GM19438 (cell line): ENCODE data around the gene MORC4.

Source experiments
- ATAC-seq: cut with Tn5 transposase; IDR thresholded peaks from one replicate; pipeline ENCODE4 v1.9.1; 2021; ENCODE audit warnings: low read depth; ENCODE audit not compliant: unreplicated experiment

MORC4 gene

DNA sequence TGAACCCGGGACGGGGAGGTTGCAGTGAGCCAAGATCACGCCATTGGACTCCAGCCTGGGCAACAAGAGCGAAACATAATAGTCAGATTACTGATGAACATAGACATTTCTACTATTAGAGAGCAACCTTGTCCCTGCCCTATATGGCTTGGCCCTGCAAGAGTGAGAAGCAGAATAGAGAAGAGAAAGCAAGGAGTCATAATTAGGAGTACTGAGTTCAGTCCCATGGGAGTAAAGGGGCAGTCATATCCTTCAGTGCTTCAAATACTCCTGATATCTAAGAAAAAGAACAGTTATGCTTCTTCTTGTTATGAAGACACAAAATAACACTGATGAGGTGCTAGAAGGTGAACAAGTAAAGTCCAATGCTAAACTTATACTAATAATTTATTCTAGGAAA lies 46.0 kb downstream of the MORC4 start:
- ATAC-seq: no peak

DNA sequence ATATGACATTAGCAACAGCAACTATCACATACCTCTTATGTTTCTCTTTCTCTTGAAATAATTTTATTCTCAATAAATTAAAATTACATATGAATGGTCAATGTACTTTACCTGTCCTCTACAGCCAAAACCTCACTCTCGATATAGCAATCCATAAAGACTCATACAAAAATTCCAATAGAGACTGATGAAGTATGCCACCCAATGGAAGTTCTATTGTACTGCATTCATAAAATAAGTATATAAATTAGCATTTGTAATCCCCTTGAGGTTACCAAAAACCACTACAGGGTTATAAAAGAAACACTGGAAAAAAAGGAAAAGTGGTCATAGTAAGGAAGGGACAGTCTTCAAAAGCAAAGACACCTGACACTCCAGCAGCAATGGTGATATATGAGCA lies 47.0 kb downstream of the MORC4 start:
- ATAC-seq: no peak

DNA sequence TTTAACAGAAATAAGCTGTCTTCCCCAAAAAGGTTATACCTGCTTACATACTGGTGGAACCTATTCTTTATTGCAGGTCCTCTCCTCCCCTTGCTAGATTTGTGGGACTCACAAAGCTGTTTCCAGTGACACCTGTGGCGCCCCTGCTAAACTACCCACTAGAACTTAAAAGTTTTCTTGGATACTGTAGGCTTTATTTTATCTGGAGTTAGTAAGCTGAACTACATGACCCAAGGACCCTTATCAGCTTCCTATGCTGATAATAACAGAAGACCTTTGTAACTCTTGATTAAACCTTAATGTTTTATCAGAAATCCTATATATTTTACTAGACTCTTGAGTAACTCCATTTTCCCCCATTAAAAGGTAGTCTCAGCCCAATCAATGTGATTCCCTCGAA lies 47.5 kb downstream of the MORC4 start:
- no peak for ATAC-seq

DNA sequence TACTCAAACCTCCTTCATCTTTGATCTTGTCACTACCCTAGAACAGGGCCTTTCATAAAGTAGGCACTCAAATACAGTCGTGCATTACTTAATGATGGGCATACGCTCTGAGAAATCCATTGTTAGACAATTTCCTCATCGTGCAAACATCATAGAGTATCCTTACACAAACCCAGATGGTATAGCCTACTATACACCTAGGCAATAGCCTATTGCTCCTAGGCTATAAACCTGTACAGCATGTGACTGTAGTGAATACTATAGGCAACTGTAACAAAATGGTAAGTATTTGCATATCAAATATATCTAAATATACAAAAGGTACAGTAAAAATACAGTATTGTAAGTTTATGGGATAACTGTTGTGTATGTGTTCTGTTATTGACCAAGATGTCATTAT lies 47.9 kb downstream of the MORC4 start:
- no peak for ATAC-seq

DNA sequence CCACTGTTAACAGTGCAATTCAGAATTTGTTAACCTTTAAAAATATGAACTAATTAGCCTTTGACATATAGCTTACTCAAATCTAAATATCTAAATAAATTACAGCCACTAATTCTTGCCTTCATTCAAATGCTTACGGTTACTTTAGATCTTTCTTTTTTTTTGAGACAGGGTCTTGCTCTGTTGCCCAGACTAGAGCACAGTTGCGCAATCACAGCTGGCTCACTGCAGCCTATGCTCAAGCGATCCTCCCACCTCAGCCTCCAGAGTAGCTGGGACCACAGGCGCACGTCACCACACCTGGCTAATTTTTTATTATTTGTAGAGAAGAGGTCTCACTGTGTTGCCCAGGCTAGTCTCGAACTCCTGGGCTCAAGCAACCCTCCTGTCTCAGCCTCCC lies 48.8 kb downstream of the MORC4 start:
- ATAC-seq: no peak

DNA sequence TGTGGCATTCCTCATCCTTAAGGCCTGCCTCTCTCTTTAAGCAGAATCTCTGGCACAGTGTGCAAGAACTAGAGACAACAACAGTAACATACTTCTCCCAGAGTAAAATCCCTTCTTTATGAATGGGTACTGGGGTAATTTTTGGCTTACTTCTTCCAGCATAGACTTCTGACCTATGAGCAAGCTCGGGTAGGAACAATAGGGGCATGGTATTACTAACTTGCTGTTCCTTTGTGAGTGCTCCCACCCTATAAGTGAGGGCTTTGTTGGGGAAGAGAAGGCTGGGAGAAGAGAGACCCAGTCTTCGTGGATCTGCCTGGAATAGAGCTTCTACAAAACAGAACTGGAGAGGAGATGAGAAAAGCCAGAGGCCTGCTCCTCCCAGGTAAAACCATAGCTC lies 49.6 kb downstream of the MORC4 start:
- ATAC-seq: no peak

DNA sequence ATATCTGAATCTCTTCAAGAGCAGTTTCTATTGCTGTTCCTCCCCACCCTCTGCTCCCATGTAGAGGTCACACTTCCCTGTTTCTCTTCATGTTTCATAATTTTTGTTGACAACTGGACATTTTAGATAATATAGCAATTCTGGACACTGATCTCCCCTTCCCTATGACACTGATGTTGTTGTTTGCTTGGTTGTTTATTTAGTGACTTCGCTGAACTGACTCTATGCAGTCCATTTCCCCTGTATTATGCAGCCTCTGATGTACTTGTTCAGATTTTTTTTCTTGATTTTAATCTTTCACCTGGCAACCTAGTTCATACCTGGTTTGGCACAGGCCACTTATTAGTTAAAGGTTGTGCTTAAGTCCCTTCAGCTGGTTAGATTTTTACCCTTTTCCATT lies 50.6 kb downstream of the MORC4 start:
- no peak for ATAC-seq

DNA sequence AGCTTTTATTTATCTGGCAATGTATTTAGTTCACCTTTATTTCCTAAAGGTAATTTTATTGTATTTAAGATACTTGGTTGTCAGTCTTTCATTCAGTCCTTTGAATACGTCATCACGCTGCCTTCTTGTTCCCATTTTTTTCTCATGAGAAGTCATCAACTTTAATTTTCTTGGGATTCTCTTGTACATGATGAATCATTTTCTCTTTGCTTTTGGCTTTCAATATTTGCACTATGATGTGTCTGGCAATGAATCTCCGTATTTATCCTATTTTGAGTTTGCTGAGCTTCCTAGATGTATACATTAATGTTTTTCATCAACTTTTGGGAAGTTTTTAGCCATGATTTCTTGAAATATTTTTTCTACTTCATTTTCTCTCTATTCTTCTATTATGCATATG lies 51.4 kb downstream of the MORC4 start:
- no peak for ATAC-seq

DNA sequence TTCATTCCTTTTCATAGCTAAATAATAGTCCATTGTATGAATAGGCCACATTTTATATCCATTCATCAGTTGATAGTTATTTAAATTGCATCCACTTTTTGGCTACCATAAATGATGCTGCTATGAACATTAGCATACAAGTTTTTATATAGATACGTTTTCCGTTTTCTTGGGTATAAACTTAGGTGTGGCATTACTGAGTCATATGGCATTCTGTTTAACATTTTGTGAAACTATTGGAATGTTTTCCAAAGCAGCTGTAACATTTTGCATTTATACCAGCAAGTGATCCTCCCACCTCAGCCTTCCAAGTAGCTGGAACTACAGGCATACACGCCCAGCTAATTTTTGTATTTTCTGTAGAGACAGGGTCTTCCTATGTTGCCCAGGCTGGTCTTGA lies 53.5 kb downstream of the MORC4 start:
- no peak for ATAC-seq

DNA sequence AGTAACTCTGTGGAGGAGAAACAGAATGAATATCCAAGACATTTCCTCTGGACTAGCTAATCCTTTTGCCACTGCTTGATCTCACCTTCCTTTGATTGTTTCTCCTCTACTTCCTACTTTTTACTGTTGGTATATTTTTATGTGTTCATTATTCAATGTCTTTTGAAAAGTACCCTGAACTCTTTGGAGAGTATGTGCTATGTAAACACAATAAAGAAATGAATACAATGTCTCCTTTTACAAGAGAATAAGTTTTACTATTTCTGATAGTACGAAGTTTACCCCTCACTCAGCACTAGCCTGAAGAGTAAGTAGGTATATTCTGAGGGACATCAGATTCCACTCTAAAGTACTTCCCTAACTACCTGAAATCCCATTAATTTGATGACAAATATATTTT lies 59.9 kb downstream of the MORC4 start:
- ATAC-seq: no peak

DNA sequence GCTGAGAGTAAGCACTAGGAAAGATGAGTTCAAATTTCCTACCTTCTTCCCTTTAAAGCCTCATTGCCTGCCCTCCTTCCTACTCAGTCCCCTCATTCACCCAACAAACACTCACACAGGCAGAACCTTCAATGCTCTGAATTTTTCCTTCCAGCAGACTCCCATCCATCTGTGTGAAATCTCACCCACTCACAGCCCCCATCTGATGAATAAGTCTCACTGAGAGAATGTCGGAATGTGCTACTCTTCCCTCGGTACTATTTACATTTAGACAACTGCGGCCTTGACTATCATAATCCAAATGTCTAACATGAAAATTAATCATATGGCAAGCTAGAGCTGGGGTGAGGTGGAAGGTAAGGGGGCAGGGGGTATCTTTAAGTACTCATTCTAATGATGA lies 60.4 kb downstream of the MORC4 start:
- no peak for ATAC-seq

DNA sequence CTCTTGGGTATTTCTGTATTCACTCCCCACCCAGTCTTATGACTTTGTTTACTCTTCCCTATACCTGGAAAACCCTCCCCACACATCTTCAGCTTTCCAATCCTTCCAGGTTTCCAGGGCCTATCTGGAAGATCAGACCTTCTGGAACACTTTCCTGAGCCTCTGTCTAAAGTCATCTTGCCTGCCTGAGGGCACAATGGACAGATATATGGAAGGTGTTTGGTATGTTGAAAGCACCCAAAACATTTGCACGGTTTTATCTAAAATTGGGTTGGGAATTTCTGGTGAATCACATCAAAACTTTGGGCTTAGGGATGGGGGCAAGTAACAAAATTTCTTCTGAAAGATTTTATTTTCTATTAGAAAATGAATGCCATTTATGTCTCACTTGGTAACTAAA lies 63.8 kb downstream of the MORC4 start:
- no peak for ATAC-seq

DNA sequence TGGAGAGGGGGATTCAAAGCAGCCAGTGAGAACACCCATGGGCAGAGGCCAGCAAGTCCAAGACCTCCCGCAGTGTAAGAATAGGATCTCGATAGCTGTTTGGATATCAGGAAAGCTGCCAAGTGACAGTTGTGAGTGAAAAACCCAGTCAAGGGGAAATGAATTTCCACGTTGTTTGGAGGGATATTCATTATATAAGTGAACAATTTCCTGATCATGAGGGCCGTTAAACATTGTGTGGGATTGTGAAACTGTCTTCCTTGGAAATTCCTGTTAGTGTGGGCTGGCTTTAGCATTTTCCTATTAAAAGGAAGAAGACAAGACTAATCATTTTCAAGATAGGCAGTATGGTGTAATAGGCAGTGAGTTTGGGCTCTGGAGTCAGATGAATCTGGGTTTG lies 64.8 kb downstream of the MORC4 start:
- no peak for ATAC-seq

DNA sequence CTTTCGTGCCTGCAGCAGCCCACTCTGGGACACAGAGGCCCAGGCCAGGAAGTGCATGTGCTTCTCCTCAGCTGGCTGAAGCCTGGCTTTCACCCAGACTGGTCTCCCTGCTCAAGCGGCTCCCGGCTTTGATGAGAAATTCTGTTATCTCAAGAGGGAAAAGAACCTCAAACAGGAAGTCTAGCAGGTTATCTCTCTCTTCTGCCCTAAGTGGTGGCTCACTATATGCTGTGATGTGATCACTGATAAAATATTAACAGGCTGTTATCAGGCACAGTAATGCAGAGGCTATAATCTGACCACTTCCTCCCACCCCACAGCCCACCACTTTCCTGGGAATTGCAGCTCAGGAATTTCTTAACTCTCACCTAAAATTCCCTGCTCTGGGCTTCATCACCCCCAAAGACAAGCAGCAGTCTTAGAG lies 66.5 kb downstream of the MORC4 start:
- ATAC-seq: no peak

DNA sequence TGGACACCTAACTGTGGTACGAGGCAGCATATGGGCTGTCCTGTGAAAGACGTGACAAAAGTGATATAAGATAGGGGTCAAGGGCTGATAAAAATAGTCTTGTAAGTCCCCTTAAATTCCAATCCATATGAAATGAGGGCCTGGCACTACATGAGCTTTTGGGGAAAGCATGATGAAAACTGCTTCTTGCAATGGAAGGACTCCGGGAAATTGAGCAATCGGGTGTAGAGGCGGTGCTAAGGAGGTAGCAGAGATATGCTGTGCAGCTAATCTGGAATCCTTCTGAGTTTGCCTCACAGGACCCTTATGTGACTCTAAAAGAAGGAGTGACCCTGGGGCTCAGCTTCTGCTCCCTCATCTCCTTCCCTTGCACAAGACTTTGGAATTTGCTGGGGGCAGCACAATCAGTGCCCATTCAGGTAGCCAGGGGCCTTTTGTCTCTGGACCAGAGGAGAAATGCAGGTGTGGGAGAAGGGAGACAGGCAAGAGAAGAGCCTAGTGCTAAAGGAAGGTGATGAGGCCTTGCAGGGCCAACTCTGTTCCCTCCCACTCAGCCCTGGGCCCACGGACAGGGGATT lies 67.0 kb downstream of the MORC4 start:
- no peak for ATAC-seq

DNA sequence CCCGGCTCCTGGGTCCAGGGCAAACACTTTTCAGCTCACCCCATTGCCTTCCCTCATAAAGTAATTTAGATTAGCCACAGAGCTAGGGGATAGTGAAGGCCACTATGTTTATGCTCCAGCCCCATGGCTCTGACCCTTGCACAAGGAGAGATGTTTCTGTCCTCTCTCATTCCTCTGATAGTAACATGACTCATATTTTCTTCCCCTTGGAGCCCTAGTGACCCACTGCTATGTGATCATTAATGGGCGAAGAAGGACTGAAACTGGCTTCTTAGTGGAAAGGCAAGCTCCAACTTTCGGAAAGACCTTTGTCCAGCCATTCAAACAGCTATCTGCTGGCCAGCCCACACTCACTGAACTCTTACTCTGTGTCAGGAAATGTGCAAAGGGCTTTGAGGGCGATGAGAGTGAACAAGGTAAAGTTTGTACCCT lies 67.5 kb downstream of the MORC4 start:
- no peak for ATAC-seq

DNA sequence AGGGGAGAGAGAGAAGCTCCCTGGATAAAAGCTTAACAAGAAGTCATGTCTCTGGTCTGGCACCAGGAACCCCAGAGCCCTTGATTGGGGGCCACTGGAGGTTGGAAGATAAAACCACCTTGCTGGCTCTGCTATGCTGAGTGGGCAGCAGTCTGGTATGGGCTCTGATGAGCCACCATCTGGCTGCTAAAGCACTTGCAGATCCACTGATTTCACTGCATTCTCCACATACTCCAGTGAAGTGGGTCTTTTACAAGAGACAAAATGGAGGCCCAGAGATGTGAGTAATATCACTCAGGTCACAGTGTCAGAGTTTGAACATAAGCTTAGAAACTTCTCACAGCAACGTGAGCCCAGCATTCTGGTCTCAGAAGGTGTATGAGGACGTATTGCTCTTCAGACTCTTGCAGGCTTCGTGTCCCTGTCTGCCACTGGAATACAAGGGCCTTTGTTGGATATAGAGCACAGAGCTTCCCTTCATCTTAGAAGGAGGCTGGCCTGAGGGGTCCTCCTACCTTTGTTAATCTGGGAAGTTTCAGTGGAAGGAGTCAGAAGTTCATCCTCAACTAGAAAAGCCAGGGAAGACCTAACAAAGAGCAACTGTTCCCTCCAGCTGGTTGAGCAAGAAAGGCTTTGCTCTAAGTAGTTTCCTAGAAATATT lies 68.1 kb downstream of the MORC4 start:
- no peak for ATAC-seq

DNA sequence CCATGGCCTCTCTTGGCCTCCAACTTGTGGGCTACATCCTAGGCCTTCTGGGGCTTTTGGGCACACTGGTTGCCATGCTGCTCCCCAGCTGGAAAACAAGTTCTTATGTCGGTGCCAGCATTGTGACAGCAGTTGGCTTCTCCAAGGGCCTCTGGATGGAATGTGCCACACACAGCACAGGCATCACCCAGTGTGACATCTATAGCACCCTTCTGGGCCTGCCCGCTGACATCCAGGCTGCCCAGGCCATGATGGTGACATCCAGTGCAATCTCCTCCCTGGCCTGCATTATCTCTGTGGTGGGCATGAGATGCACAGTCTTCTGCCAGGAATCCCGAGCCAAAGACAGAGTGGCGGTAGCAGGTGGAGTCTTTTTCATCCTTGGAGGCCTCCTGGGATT lies 71.8 kb downstream of the MORC4 start:
- no peak for ATAC-seq

DNA sequence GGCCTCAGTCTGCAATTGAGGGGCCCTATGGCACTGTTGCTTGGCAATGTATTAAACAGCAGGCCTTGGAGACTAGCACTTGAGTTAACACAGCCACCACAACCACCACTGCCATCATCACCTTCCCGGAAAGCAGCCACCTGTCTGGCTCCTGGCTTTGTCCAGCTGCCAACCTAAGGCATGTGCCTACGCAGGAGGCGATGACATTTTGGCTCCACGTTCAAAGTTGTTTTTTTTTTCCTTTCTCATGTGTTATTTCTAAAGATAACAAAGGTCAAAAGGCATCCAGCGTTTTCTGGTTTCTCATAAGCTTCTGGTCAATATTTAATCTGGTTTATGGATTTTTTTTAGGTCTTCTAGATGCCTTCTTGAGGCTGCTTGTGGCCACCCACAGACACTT lies 72.3 kb downstream of the MORC4 start:
- no peak for ATAC-seq

DNA sequence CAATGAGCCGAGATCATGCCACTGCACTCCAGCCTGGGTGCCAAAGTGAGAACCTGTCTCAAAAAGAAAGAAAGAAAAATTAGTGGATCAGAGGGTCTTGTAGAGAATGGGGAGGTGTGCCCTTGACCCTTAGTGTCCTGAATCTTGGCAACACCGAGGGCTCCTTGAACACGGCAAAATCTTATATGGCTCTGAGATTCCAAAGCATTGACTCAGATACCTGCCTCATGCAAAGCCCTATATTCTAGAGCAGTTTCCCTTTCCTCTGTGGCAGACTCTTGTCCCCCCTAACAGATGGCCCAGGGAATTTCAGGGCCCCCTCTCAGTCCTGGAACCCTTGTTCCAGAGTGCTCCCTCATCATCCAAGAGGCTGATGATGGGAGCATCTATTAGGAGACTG lies 73.0 kb downstream of the MORC4 start:
- no peak for ATAC-seq

DNA sequence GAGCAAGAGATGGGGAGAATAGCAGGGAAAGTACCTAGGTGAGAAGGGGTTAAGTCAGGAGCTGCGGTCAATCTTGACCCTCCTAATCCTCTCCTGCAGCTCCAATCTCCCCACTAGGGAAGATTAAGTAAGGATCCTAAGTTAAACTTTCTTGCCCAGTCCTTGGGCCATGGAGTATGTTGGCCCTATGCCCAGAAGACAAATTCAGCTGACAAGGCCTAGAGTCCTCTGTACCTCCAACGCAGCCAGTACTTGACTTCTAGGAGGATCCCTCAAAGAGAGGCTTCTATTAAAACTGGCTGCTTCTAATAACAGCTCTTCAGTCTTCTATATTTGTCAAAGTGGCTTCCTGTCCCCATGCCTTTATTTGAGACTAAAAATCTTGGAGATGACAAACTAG lies 78.4 kb downstream of the MORC4 start:
- no peak for ATAC-seq

DNA sequence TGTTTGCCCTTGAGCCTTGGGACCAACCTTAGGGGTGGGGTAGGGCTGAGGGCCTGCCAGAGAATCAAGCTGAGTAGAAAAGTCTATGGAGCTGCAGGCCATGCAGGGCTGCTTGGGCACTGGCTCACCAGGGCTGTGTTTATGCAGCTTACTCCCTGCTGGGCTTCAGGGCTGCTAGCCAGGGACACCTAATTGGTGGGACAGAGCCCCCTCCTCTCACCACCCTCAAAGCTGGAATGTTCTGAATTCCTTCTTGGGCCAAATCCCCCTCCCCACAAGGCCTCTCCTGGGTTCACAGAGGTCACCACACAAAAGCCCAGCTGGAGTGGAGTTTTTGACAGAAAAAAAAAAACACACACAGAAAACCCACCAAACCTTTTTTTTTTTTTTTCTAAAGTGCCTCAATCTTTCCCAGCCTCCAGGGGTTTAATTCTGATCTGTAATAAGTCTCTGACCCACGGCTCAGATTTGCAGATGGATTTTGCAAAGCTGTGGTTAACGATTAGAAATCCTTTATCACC lies 80.0 kb downstream of the MORC4 start, which contains the start of gene CLDN2:
TSS of gene CLDN2 (plus strand) at position 471 of the 521 bp plus-strand sequence. CDS start 7,827 bp downstream, outside the sequence.
- ATAC-seq: no peak
